HG02852 (cell line): ENCODE data around the gene ACOXL.
"Not testable (repeated sequence)": the region's sequence is repeated elsewhere in the genome, so short reads cannot be mapped to it uniquely, and the experiment has no call there.

Experiments
- ATAC-seq: cut with Tn5 transposase; IDR thresholded peaks from one replicate; pipeline ENCODE4 v1.9.1; 2021; ENCODE audit warnings: mild to moderate bottlenecking, moderate library complexity; ENCODE audit not compliant: unreplicated experiment

The ACOXL gene

DNA sequence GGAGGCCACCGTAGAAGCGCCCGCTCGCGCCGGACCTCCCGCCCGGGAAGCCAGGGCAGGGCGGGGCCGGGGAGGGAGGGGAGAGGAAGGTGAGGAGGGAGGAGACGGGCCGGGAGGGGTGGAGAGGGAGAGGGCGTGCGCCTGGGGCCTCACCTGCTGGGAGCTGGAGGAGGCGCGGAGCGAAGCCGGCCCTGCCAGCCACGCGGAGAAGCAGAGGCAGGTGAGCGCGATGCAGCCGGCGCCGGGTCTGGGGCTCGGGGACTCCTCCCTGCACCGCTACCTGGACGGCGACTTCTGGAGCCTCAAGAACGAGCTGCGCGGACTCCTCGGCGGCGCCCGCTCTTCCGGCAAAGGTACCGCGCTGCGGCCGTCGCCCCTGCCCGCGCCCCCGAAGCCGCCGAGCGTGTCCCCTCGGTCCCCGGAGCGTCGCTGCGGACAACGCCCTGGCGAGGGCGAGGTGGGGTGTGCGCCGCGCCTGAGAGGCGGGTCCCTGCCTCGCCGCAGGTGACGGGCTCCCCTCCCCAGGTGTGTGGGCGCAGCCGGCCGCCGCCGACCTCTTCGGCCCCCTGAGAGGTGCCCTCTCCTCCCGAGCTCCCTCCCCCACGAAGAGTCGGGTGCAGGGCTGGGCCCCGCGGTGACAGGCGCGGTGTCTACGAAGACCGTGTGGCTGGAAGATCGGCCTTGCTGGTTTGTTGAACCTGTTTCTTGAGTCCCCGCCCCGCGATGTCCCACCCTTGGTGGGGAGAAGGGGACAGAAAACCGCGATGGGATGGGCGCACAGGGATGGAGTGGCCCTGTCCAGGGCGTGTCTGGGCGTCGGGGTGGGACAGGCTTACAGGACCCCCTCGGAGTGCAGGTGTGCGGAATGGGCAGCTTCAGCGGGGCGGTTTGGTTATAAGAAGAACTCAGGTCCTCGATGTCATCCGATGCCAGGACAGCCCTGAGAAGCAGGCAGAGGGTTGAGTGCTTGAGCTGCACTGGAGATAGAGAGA lies at the start of gene ACOXL:
Gene ACOXL (plus strand): TSS at position 152 of the 992 bp plus-strand sequence. CDS start 35,817 bp downstream, outside the sequence.
- no peak for ATAC-seq

GRCh38 chr2:110682872-110683271 lies 49.5 kb upstream of the ACOXL start:
- ATAC-seq = no peak

- not testable (repeated sequence) for ATAC-seq
Measured at GRCh38 chr2:110687775-110688484, 44.4 kb upstream of the ACOXL start.

DNA sequence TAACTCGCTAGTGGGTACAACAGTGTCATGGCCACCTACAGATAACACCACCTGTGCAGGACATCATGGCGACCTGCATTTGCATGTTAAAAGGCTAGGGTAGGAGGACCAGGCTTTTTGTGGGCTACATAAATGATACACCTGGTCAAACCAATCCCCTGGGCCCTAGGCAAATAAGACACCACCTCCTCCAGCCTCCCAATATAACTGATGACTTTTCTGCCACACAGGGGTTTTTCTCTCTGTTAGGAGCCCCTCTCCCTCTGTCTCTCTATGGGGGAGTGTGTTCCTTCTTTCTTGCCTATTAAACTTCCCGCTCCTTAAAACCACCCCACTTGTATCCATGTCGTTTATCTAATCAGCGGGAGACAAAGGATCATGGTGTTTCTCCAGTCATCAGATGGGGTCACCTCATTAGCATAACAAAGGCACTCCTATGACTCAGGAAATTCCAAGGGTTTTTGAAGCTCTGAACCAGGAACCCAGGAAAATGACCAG lies 43.7 kb upstream of the ACOXL start:
- ATAC-seq = no peak

DNA sequence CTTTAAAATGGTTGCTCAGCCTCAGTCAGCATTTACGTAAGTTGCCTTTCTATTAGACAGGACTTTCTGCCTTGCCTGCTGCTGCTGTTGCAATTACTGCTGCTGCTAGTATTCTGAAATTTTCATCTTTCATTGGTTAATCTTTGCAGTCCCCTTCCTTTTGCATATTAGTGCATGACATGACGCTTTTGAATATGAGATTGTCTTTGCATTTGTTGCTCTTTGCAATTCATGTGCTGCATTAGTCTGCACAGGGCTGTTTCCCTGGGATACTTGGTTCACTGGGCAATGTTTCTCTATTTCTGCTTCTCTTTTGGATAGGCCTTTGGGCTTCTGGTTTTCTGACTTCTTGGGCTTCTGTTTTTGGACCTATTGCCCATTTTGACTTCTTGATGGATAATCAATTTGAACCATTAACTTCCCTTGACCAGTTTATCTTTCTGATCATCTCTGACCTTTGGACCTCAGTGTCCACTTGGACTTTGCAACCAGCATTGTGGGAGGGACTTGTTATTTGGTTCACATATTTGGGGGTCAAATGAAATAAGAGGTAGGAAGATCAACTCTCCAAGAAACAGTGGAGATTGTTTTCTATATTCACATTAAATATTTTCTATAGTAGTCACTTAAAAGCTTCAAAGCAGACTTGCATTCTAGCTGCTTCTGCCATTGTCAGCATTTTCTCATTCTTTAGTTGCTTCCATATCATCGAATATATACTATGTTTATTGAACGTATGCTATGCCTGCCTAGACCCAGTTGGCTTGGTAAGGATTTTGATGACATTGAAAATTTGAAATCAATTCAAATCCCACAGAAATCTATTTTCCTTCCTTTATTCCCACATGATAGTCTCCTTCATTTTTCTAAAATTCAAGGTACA lies 42.0 kb upstream of the ACOXL start:
- ATAC-seq = no peak

- no peak for ATAC-seq
Measured at GRCh38 chr2:110691612-110692258, 40.6 kb upstream of the ACOXL start.

GRCh38 chr2:110695146-110695898 lies 37.1 kb upstream of the ACOXL start:
- not testable (repeated sequence) for ATAC-seq

DNA sequence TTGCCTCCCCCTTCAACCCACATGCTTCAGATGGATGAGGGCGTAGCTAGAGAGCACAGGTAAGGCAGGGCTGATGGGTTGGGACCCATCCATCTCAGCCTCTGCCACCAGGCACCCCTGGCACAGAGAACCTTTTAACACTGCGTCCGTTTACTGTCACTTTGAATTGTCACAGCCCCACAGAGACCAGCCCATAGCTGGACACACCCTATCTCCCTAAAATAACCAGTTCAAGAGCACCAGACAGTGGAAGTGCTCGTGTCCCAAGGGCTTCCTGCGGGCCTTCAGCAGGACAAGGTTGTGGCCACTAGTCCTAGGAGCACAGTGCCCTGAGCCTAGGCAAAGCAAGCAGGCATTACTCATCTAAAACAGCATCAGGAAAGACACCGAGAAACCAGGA lies 34.1 kb upstream of the ACOXL start:
- not testable (repeated sequence) for ATAC-seq

- no peak for ATAC-seq
Measured at GRCh38 chr2:110702514-110703380, 29.6 kb upstream of the ACOXL start.

DNA sequence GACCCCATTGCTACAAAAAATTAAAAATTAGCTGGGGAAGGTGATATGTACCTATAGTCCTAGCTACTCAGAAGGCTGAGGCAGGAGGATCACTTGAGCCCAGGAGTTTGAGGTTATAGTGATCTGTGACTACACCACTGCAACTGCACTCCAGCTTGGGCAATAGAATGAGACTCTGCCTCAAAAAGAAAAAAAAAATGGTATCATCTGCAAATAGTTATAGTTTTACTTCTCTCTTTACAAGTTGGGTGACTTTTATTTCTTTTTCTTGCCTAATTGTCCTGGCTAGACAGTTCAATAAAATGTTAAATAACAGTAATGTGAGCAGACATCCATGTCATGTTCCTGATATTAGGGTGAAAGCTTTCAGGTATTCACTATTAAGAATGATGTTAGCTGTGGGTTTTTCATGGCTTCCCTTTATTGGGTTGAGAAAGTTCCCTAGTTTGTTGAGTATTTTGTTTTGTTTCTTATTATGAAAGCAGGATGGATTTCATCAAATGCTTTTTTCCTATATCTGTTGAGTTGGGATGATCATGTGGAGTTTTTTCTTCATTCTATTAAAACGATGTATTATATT lies 24.9 kb upstream of the ACOXL start:
- no peak for ATAC-seq

DNA sequence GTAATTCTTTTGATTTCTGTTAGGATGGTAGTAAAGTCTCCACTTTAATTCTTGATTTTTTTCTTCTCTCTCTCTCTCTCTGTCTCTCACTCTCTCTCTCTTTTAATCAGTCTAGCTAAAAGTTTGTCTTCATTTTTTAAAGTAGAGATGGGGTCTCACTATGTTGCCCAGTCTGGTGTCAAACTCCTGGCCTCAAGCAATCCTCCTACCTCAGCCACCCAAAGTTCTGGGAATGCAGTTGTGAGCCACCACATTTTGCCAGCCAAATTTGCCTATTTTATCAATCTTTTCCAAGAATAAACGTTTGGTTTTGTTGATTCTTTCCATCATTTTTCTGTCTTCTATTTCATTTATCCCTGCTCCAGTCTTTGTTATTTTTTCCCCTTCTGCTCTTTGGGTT lies 23.9 kb upstream of the ACOXL start:
- no peak for ATAC-seq

DNA sequence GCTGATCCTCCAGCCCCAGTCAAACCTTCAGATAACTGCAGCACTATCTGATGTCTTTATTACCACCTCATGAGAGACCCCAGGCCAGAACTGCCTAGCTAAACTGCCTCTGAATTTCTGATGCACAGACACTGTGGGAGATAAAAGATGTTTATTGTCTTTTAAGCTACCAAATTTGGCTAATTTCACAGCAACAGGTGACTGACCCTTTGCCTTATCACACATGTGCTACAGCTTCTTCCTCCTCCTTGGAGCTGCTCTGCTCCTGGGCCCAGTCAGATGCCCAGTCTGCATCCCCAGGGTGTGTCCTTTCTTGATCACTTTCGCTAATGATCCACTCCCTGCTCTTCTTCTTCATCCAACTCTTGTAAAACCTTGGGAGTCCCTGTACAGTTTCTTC lies 19.6 kb upstream of the ACOXL start:
- ATAC-seq = no peak

GRCh38 chr2:110713513-110714362 lies 18.6 kb upstream of the ACOXL start:
- no peak for ATAC-seq

GRCh38 chr2:110714452-110715224 lies 17.7 kb upstream of the ACOXL start:
- no peak for ATAC-seq

GRCh38 chr2:110716959-110717645 lies 15.3 kb upstream of the ACOXL start:
- ATAC-seq = no peak

- no peak for ATAC-seq
Measured at GRCh38 chr2:110717734-110718133, 14.6 kb upstream of the ACOXL start.
